Right cardiac atrium (tissue), 5 donors: ENCODE data around the gene C1QTNF12. TPM values are rescaled to one million over a fixed set of nuclear protein-coding genes. Genes with fewer than 3 reads are reported as not detected.

Experiments used
- ATAC-seq, 2 donors: fragments of 200-7000 bp; cut with Tn5 transposase; one replicate each; pipeline versions ENCODE4 v1.8.0 to v1.9.1; 2020; ENCODE audit warnings: moderate library complexity in 2 of 2, mild to moderate bottlenecking in 1 of 2
- DNase-seq, 3 donors: peaks; one replicate each; pipeline ENCODE4 v3.0.0-alpha.2; 2020
- H3K27ac ChIP-seq: one replicate; pipeline ENCODE4 v1.5.1; 2013; ENCODE audit warnings: mild to moderate bottlenecking, low read length, control low read depth, moderate library complexity
- H3K27me3 ChIP-seq: one replicate; pipeline ENCODE4 v1.6.1; 2013; ENCODE audit not compliant: control insufficient read depth, insufficient read depth
- H3K4me1 ChIP-seq: one replicate; pipeline ENCODE4 v1.6.1; 2013; ENCODE audit warnings: low read length; ENCODE audit not compliant: control insufficient read depth, insufficient read depth
- H3K4me3 ChIP-seq: one replicate; pipeline ENCODE4 v1.5.1; 2013; ENCODE audit warnings: low read length, control low read depth
- H3K9me3 ChIP-seq: one replicate; pipeline ENCODE4 v1.6.1; 2013; ENCODE audit warnings: low read length; ENCODE audit not compliant: control insufficient read depth
- WGBS: extraction: QIAGEN DNeasy Blood & Tissue Kit; methylation state at CpG from one replicate; pipeline ENCODE4 v1.1.7; 2013; 5-methylcytosine and 5-hydroxymethylcytosine counted together
- intact Hi-C, 4 donors: fragments of 100-400 bp; cut with DNase I; formaldehyde crosslinking; loops; one replicate each; pipeline versions ENCODE4 v1.11.0 to v1.14.0; 2022 to 2023
- polyA plus RNA-seq: library from polyadenylated mRNA; stranded (reverse); fragments of 200-250 nt; gene quantifications from one replicate; pipeline ENCODE4 v1.2.3, GENCODE V29; 2013
- total RNA-seq, 4 donors: library from RNA; stranded (reverse); fragmentation: NEBNext Ultra II Directional; extraction: Animal tissue kit (Norgen Biotek cat#: 25700); gene quantifications; one replicate each; pipeline ENCODE4 v1.2.1, GENCODE V29; 2021
- donor health status: healthy with polysubstance abuse.
- donor health status: DM: no; HTN: yes; CAD: no.
- donor health status: DM: no; HTN: no; CAD: no.
- donor health status: DM: no; HTN: yes; CAD: no; lungs with severe emphysema.
- donor health status: DM: yes; HTN: yes; CAD: no.

Gene C1QTNF12
- total and polyA plus RNA-seq, 5 donors = 0.36 to 2.4 (median 1.0) TPM; not detected in 1

DNA sequence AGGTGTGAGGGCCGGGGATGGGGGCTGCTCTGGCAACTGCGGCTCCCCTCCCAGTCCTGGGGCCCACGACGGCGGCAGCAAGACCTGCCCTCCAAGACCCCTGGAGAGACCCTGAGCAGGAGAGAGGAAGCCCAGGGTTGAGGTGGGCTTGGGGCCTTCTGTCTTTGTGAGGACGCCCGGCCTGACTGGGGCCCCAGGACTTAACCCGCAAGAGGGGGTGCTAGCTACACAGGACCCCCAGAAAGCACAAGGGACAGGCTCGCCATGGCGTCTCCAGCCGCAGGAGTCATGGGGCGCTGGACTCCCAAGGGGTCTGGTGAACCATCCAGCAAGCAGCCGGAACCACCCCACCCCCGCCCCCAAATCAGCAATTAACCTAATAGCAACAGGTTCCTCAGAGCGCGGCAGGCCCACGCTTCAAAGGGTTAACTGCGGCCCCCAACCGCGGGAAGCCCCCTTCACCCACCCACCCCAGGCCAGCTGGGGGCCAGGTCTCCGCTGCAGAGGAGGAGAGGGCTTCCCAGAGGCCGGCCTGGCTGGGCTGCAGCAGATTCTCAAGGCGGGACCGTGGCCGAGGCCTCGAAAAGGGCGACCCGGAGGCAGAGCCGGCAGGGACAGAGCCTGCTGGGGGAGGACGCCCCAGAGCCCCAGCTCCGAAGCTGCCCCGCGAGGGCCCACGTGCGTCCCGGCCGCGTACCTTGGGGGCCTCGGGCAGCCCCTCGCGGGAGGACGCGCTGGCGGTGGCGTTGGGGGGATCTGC, 525 bp downstream of the C1QTNF12 start:
- Histone ChIP-seq H3K27ac (no peak overlapping the region), H3K9me3 (no peaks in the 10 kb centered on the region), H3K27me3 (no peaks in the 10 kb centered on the region), H3K4me1 (no peaks in the 10 kb centered on the region), H3K4me3 (no peak overlapping the region)
- ATAC-seq = no peak
- intact Hi-C loops = loop anchor here in 1 of 4 donors (5.0 kb wide), 1 partner anchor 124 kb away; no protein-coding TSS in a partner anchor
- peak in 1 of 3 donors; percentile 29 for DNase-seq
- WGBS = 29% methylated on average over 45 of the region's 45 CpGs

DNA sequence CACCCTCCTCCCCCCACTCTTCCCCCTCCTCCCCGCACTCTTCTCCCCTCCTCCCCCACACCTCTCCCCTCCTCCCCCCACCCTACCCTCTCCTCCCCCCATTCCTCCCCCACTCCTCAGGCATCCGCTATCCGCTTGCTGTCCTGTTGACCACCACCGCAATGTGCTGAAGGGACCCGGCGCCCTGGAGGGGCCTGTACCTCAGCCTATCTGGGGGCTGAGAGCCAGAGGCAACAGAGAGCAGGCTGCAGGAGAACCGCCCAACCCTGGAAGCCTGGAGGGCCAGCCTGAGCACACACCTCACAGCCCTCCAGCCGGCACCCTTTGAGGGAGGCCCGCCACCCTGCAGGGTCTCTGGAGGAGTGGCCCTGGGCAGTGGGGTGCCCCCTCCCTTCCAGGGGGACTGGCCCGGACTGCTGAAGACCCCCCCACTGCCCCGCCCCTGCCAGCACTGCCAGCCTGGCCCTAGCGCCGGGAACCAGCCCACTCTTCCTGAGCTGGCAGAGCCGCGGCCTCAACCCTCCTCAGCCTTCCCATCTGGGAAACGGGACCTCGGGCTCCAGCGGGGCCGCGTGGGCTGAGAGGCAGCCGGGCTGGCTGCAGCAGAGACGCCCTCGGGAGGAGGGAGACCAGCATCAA, 1.2 kb downstream of the C1QTNF12 start:
- Histone ChIP-seq H3K27ac (no peak overlapping the region), H3K4me1 (no peaks in the 10 kb centered on the region), H3K9me3 (no peaks in the 10 kb centered on the region), H3K4me3 (no peak overlapping the region), H3K27me3 (no peaks in the 10 kb centered on the region)
- 66% methylated on average over 23 of the region's 23 CpGs for WGBS
- ATAC-seq (no peak), DNase-seq (peak in 1 of 3 donors; percentile 33)
- intact Hi-C loops = loop anchor here in 1 of 4 donors (5.0 kb wide), 1 partner anchor 123 kb away; no protein-coding TSS in a partner anchor

DNA sequence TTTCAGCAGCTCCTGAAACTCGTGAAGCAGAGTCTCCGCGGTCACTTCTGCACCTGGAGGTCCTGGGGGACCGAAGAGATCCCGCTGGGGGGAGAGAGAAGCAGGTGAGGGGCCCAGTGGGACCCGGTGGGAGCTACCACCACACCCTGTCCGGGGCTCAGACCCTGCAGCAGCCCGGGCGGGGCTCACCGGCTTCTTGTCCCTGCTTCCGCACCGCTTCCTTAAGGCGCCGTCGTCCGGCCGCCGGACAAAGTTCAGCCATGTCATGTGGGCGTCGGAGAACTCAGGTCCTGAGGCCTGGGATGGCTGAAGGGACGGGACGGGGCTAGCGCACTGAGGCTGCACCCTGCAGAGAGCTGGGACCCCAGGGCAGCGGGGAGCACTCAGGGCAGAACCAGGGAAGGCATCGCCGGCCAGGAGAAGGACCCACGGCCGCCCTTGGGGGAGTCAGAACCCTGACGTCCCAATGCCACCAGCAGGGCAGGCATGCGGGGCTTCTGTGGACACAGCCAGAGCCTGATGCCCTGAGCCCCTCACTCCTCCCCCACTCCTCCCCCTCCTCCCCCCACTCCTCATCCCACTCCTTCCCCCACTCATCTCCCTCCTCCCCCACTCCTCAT, 2.2 kb downstream of the C1QTNF12 start:
- DNase-seq (peak in 1 of 3 donors; percentile 52), ATAC-seq (peak in 1 of 2 donors; percentile 6)
- H3K4me1 ChIP-seq = no peaks in the 10 kb centered on the region
- H3K27me3 ChIP-seq = no peaks in the 10 kb centered on the region
- no peak overlapping the region for H3K4me3 ChIP-seq
- intact Hi-C loops = no loop called here
- 67% methylated on average over 30 of the region's 30 CpGs for WGBS
- H3K27ac ChIP-seq = no peak overlapping the region
- H3K9me3 ChIP-seq = no peaks in the 10 kb centered on the region

DNA sequence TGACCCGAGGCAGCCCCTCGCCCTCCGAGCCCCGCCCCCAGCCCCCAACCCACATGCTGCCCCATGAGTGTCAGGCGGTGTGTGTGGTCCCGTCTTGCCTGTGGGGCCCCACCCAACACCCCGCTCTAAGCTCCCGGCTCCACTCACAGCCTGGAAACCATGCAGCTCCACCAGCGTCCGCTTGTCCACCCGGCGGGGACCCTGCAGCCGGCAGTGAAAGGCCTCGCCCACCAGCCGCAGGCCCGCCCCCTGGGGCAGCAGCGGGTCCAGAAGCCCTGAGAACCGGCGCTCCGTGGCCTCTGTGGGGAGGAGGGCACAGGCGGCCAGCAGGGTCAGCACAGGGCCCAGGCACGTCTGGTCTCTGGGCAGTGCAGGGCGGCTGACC, 2.7 kb downstream of the C1QTNF12 start:
- WGBS = 57% methylated on average over 23 of the region's 23 CpGs
- Histone ChIP-seq H3K9me3 (no peaks in the 10 kb centered on the region), H3K27ac (no peak overlapping the region), H3K27me3 (no peaks in the 10 kb centered on the region), H3K4me1 (no peaks in the 10 kb centered on the region), H3K4me3 (no peak overlapping the region)
- ATAC-seq = no peak
- DNase-seq = no peak
- intact Hi-C loops = no loop called here

DNA sequence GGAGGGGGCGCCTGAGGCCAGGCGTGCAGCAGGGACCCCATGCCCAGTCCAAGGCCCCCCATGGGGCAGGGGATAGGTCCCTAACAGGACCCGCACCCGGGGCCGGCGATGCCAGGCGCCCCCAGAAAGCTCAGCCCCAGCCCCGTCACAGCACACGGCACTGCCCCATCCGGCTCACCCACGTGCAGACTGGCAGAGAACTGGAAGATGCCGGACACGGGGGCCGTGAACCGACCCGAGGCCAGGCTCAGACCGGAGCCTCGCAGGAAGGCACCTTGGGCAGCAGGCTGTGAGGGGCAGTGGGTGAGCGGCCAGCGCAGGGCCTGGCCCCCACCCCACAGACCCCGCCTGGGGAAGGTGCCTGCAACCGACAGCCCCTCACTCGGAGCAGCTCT, 3.3 kb downstream of the C1QTNF12 start:
- no peaks in the 10 kb centered on the region for H3K27me3 ChIP-seq
- H3K27ac ChIP-seq = no peak overlapping the region
- 87% methylated on average over 23 of the region's 23 CpGs for WGBS
- ATAC-seq = no peak
- intact Hi-C loops = no loop called here
- H3K4me3 ChIP-seq = no peak overlapping the region
- no peak for DNase-seq
- no peaks in the 10 kb centered on the region for H3K4me1 ChIP-seq
- H3K9me3 ChIP-seq = no peaks in the 10 kb centered on the region

DNA sequence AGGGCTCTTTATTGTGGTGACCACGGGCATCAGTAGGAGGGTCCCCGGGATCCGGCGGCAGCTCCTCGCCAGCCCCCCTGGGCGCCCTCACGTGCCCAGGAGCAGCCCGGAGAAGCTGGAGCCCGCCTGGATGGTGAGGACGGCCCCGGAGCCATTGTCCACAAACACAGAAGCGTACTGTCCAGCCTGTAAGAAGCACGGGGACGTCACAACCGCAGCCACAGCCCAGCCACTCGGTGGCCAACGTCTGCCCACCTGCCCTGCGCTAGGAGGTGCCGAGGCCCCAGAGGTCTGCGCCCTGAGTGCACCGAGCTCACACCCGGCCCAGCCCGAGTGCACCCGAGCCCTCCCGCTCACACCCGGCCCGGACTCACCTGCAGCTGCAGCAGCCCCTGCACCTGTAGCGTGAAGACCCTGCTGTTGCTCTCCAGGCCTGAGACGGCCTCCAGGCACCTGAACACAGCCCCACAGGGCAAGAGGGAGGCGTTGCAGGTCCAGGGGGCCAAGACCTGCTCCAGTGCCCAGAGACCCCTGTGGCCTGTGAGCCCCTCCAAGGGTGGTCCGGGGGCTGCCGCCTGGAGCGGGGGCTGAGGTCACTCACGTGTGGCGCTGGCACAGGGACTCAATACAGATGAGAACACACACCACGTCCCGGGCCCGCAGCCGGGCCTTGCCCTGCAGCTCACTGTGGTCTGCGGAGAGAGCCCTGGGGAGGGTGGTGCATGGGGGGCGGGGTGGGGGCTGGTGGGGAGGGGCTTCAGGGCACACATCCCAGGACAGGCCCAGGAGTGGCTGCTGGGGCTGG, 3.9 kb downstream of the C1QTNF12 start:
- DNase-seq = no peak
- H3K4me3 ChIP-seq = no peak overlapping the region
- no peaks in the 10 kb centered on the region for H3K27me3 ChIP-seq
- ATAC-seq = no peak
- intact Hi-C loops = no loop called here
- whole genome bisulfite sequencing = 88% methylated on average over 41 of the region's 41 CpGs
- H3K4me1 ChIP-seq = no peaks in the 10 kb centered on the region
- H3K9me3 ChIP-seq = no peaks in the 10 kb centered on the region
- H3K27ac ChIP-seq = no peak overlapping the region

DNA sequence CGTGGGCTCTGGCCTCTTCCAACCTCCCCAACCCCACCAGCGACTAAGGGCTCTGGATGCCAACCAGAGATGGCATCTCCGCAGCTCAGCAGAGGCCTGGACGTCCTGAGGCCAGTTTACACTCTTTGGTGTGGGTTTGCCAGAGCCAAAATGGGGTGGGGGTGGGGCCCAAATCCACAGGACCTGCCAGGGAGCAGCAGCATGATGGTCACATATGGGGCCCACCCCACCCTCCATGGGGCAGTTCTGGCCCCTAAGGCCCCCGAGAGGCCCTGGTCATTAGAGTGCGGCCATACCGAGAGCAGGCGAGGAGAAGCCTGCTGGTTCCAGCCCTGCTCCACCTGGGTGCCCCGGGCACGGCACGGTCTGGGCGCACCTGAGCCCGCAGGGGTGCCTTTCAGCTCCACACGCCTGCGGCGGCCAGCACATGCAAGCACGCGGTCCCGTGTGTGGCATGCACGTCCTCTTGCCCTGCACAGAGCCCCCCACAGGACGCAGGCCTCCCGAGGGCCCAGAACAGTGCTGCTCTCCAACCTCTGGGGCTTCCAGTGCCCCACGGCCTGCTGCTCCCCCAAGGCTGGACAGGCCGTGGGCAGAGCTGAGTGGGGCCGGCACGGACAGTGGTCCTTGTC, 4.8 kb downstream of the C1QTNF12 start:
- H3K27me3 ChIP-seq = no peaks in the 10 kb centered on the region
- intact Hi-C loops = no loop called here
- H3K9me3 ChIP-seq = no peaks in the 10 kb centered on the region
- H3K4me3 ChIP-seq = no peak overlapping the region
- H3K4me1 ChIP-seq = no peaks in the 10 kb centered on the region
- no peak overlapping the region for H3K27ac ChIP-seq
- DNase-seq (no peak), ATAC-seq (no peak)
- 86% methylated on average over 26 of the region's 26 CpGs for WGBS

DNA sequence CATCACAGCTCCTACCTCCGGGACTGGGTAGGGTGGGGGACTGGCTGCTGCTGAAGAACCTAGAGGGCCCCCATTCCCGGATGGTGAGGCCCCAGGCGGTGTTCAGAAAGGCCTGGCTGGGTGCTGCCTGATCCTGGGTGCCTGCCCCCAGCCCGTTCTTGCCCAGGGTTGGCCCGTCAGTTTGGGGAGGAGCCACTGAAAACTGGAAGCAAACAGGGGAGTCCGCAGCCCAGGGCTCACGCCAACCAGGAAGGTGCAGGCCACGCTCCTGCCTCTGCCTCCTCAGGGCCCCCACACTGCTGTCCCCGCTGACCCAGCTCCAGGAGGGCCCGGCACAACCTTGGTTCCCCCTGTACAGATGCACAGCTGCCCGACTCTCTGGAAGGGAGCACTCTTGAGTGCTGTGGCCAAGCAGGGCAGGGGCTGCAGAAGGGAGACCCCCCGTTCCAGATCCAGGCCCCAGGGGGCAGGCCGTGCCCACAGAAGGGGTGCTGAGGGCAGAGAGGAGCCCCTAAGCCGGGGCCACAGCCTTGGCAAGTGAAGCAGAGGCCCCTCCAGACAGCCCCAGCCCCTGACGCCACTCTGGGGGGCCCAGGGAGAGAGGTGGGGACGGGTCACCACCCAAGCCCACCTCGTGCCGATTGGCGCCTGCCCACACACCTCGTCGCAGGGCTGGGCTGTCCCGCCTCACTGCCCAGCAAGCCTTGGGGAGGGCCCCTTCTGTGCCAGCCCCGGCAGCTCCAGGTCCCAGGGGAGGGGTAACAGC, 5.5 kb downstream of the C1QTNF12 start:
- no peaks in the 10 kb centered on the region for H3K27me3 ChIP-seq
- no peaks in the 10 kb centered on the region for H3K9me3 ChIP-seq
- no peak overlapping the region for H3K4me3 ChIP-seq
- ATAC-seq (no peak), DNase-seq (no peak)
- H3K4me1 ChIP-seq = no peaks in the 10 kb centered on the region
- intact Hi-C loops = no loop called here
- H3K27ac ChIP-seq = no peak overlapping the region
- 54% methylated on average over 23 of the region's 23 CpGs for WGBS

DNA sequence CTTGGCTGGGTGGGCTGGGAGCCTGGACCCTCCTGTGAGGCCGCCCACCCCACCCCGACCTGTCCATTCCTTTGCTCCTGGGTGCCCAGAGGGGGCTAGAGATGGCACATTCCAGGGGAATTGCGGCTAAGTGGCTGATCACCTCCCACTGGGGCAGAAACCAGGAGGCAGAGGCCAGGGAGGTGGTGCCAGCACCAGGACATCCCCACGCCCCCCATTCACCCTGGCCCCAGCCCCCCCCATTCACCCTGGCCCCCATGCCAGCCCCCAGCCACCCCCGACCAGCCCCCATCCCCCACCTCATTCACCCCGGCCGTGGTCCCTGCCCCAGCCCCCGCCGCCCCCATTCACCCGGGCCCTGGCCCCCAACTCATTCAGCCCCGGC, 6.2 kb downstream of the C1QTNF12 start:
- H3K27ac ChIP-seq = no peak overlapping the region
- no peak overlapping the region for H3K4me3 ChIP-seq
- DNase-seq (no peak), ATAC-seq (no peak)
- H3K9me3 ChIP-seq = no peaks in the 10 kb centered on the region
- no peaks in the 10 kb centered on the region for H3K27me3 ChIP-seq
- intact Hi-C loops = no loop called here
- H3K4me1 ChIP-seq = no peaks in the 10 kb centered on the region
- WGBS = 31% methylated on average over 11 of the region's 11 CpGs
